K562 (cell line): ENCODE results near the gene GABRD. TPM values are rescaled to one million over a fixed set of nuclear protein-coding genes. Genes with fewer than 3 reads are reported as not detected.

Experiments
- CHAMP1 ChIP-seq: fragments of 450-650 bp; IDR thresholded peaks from 2 replicates; pipeline ENCODE4 v1.6.1; 2016; ENCODE audit warnings: mild to moderate bottlenecking
- DACH1 ChIP-seq: fragments of 450-650 bp; IDR thresholded peaks from 2 replicates; pipeline ENCODE4 v1.6.1; 2018; ENCODE audit not compliant: partially characterized antibody
- DLX4 ChIP-seq: fragments of 250-450 bp; sonication (Bioruptor Pico); IDR thresholded peaks from 2 replicates; pipeline ENCODE4 v1.6.1; 2021; ENCODE audit warnings: mild to moderate bottlenecking
- EHMT2 ChIP-seq: fragments of 450-650 bp; IDR thresholded peaks from 2 replicates; pipeline ENCODE4 v1.6.1; 2018; ENCODE audit warnings: antibody characterized with exemption
- MEIS2 ChIP-seq: fragments of 450-650 bp; IDR thresholded peaks from 2 replicates; pipeline ENCODE4 v1.6.1; 2014; ENCODE audit warnings: mild to moderate bottlenecking; ENCODE audit not compliant: partially characterized antibody
- SMAD3 ChIP-seq: fragments of 450-650 bp; formaldehyde crosslinking; conservative IDR thresholded peaks from 2 replicates; pipeline ENCODE4 v1.4.0; 2020; ENCODE audit warnings: mild to moderate bottlenecking
- SMARCB1 ChIP-seq: IDR thresholded peaks from 2 replicates; pipeline ENCODE4 v1.6.1; 2011; ENCODE audit warnings: improper control_type of control experiment, low read depth; ENCODE audit not compliant: insufficient read length
- ZBTB7A ChIP-seq: IDR thresholded peaks from 2 replicates; pipeline ENCODE4 v1.6.1; 2011; ENCODE audit warnings: low read depth, mild to moderate bottlenecking, low read length, moderate library complexity, borderline replicate concordance; ENCODE audit not compliant: control insufficient read depth
- polyA plus RNA-seq, 8 experiments: library from polyadenylated mRNA; depleted of rRNA in 4 of 8; stranded (reverse) in 5 of 8; unstranded in 3 of 8; fragments of >200 nt; fragmentation: Nextera tagmentation in 2 of 8; fragmentation: Illumina TruSeq in 1 of 8; extraction: Ambion mirVana in 2 of 8; extraction: Trizol in 1 of 8; gene quantifications; 2 replicates each; pipeline versions ENCODE4 v1.2.1 to v1.2.3, GENCODE V29; 2011 to 2014; ENCODE audit warnings: inconsistent platforms in 1 of 8, missing spikeins in 1 of 8
- total RNA-seq, 7 experiments: library from RNA; depleted of rRNA in 6 of 7; stranded (reverse); fragments of >200 nt in 6 of 7; fragmentation: Illumina TruSeq in 2 of 7; extraction: Trizol in 2 of 7; gene quantifications; 2 replicates each; pipeline versions ENCODE4 v1.2.1 to v1.2.3, GENCODE V29; 2011 to 2021; ENCODE audit warnings: low replicate concordance in 1 of 7

GABRD gene
- total and polyA plus RNA-seq, 9 of the 15 experiments (the other 6 are each of a cell fraction or from before 2014, with no cell fraction given) = 0.07 TPM; not detected in 8

GRCh38 chr1:2018217-2019171 lies 651 bp upstream of the GABRD start (continued):
- TF ChIP-seq CHAMP1 (no peak), MEIS2 (no peak), ZBTB7A (no peak), DLX4 (CRISPR knock-in tag) (no peak), DACH1 (no peak), SMARCB1 (no peak), EHMT2 (no peak), SMAD3 (CRISPR knock-in tag) (no peak)
